Kidney (tissue), 14 donors: Measurements from ENCODE around the gene RERE. TPM values are rescaled to one million over a fixed set of nuclear protein-coding genes. Genes with fewer than 3 reads are reported as not detected.
A peak's percentile ranks its signal among the peaks of the same experiment; 100 is the strongest.

Experiments
- DNase-seq, 5 donors: peaks; one replicate each; pipeline ENCODE4 v3.0.0-alpha.2; 2013 to 2020
- FAIRE-seq: peaks from 2 replicates; lab custom pipeline; 2012; peaks lifted over from hg19 to GRCh38; lab: Jason Lieb, UNC
- H3K27ac ChIP-seq, 2 donors: one replicate each; pipeline ENCODE4 v1.7.0; 2013; ENCODE audit warnings: low read depth in 2 of 2, low read length in 2 of 2, inconsistent platforms in 1 of 2
- H3K27me3 ChIP-seq: one replicate; pipeline ENCODE4 v1.7.1; 2013; ENCODE audit warnings: low read length, inconsistent platforms; ENCODE audit not compliant: control insufficient read depth, insufficient read depth
- H3K36me3 ChIP-seq, 3 donors: one replicate each; pipeline versions ENCODE4 v1.7.0 to v1.7.1; 2013; ENCODE audit warnings: low read length in 3 of 3, control low read depth in 1 of 3, inconsistent platforms in 1 of 3; ENCODE audit not compliant: insufficient read depth in 3 of 3, control insufficient read depth in 2 of 3
- H3K4me1 ChIP-seq, 3 donors: one replicate each; pipeline versions ENCODE4 v1.7.0 to v1.7.1; 2013; ENCODE audit warnings: low read length in 3 of 3, inconsistent platforms in 1 of 3, low read depth in 1 of 3; ENCODE audit not compliant: control insufficient read depth in 2 of 3, insufficient read depth in 2 of 3
- H3K4me3 ChIP-seq, 3 donors: one replicate each; pipeline versions ENCODE4 v1.7.0 to v1.8.1; 2013; ENCODE audit warnings: low read length in 3 of 3, control low read depth in 1 of 3, inconsistent platforms in 1 of 3
- H3K9ac ChIP-seq, 3 donors: one replicate each; pipeline versions ENCODE4 v1.7.0 to v1.7.1; 2013; ENCODE audit warnings: low read length in 3 of 3, control low read depth in 1 of 3, inconsistent platforms in 1 of 3
- H3K9me3 ChIP-seq, 3 donors: one replicate each; pipeline versions ENCODE4 v1.7.0 to v1.7.1; 2013; ENCODE audit warnings: low read length in 3 of 3, control low read depth in 1 of 3, inconsistent platforms in 1 of 3; ENCODE audit not compliant: control insufficient read depth in 2 of 3, insufficient read depth in 1 of 3
- intact Hi-C: fragments of 100-400 bp; cut with DNase I; formaldehyde crosslinking; loops from one replicate; pipeline ENCODE4 v1.11.1; 2022
- polyA plus RNA-seq: library from polyadenylated mRNA; stranded (reverse); fragments of 350-450 nt; fragmentation: Illumina TruSeq; extraction: RNeasy Lipid Tissue Mini Kit (QIAGEN cat#74804); gene quantifications from one replicate; pipeline ENCODE4 v1.2.3, GENCODE V29; 2014; ENCODE audit warnings: low read depth, low replicate concordance; ENCODE audit not compliant: insufficient read depth
- total RNA-seq: library from RNA; stranded (reverse); fragmentation: NEBNext Ultra II Directional; extraction: Animal tissue kit (Norgen Biotek cat#: 25700); gene quantifications from one replicate; pipeline ENCODE4 v1.2.1, GENCODE V29; 2021
- TF ChIP-seq, protein P1 (sequence below): IDR thresholded peaks from 3 replicates; pipeline ENCODE4 v1.5.1; 2012; ENCODE audit warnings: mild to moderate bottlenecking, moderate library complexity, borderline replicate concordance; ENCODE audit not compliant: insufficient read depth; ENCODE audit errors: extremely low read depth
- donor health status: control.
- donor health status: control.
- donor health status: control.
- donor health status: control.
- donor health status: control.
- donor health status: DM: yes; HTN: yes; CAD: no.
- donor health status: Normal renal cell carcinoma (clear cell type).

RERE gene
- total and polyA plus RNA-seq, 2 donors from 2014 or later = 37.2 to 176 TPM

DNA sequence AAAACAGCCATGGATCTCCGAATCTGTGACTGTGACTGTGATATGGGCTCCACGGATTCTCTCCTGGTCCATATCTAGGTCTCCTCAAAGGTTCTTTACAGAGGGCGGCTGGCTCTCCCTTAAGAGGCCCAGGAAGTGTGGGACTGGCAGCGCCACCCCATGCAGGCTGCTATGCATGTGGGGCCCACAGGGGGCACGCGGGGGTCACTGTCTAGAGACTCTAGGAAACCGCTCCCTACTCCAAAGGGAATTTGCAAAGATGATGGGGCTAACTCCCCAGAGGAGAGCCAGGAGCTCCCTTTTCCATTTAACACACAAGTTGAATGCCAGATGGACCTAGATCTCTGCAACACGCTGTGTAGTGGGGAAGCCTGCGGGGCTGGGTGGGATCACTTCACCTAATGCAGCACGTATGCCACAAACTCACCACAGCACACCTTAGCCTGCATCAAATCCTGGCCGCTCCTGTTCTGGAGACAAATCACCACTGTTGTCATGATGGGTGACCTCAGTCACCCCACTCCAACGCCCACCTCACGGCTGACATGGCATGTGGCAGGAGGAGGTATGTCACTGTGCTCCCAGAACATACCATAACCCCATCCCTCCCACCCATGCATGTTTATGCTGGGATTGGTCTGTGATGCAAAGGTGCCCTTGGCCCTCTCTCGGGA is 437.8 kb downstream of the RERE start:
- intact Hi-C loops = no loop called here
- Histone ChIP-seq H3K9ac (no peak overlapping the region), H3K4me1 (peaks cover 13 to 50% (median 45%) of the 10 kb centered on the region in 3 donors), H3K27me3 (no peaks in the 10 kb centered on the region), H3K4me3 (no peak overlapping the region), H3K27ac (peak overlapping the region; percentile 34 to 35), H3K9me3 (no peaks in the 10 kb centered on the region), H3K36me3 (peaks cover 0 to 15% (median 6%) of the 10 kb centered on the region in 3 donors)
- TF ChIP-seq, protein P1, sequence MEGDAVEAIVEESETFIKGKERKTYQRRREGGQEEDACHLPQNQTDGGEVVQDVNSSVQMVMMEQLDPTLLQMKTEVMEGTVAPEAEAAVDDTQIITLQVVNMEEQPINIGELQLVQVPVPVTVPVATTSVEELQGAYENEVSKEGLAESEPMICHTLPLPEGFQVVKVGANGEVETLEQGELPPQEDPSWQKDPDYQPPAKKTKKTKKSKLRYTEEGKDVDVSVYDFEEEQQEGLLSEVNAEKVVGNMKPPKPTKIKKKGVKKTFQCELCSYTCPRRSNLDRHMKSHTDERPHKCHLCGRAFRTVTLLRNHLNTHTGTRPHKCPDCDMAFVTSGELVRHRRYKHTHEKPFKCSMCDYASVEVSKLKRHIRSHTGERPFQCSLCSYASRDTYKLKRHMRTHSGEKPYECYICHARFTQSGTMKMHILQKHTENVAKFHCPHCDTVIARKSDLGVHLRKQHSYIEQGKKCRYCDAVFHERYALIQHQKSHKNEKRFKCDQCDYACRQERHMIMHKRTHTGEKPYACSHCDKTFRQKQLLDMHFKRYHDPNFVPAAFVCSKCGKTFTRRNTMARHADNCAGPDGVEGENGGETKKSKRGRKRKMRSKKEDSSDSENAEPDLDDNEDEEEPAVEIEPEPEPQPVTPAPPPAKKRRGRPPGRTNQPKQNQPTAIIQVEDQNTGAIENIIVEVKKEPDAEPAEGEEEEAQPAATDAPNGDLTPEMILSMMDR = no peak
- DNase-seq = peak in 1 of 5 donors; percentile 38
- no peak for FAIRE-seq

- intact Hi-C loops = no loop called here
- DNase-seq (peak in 2 of 5 donors; percentile 11 to 75), FAIRE-seq (no peak)
- TF ChIP-seq, protein P1 = no peak
- Histone ChIP-seq H3K4me3 (no peak overlapping the region), H3K4me1 (peaks cover 13 to 55% (median 48%) of the 10 kb centered on the region in 3 donors), H3K9me3 (no peaks in the 10 kb centered on the region), H3K27me3 (no peaks in the 10 kb centered on the region), H3K27ac (peak overlapping the region; percentile 34 to 35), H3K9ac (no peak overlapping the region), H3K36me3 (peaks cover 0 to 11% (median 4%) of the 10 kb centered on the region in 3 donors)
Observed at GRCh38 chr1:8378981-8379470, 438.4 kb downstream of the RERE start.

GRCh38 chr1:8378178-8378577 is 439.3 kb downstream of the RERE start:
- Histone ChIP-seq H3K9ac (no peak overlapping the region), H3K4me1 (peaks cover 13 to 62% (median 54%) of the 10 kb centered on the region in 3 donors), H3K36me3 (peaks cover 0 to 9% (median under 1%) of the 10 kb centered on the region in 3 donors), H3K4me3 (no peak overlapping the region), H3K9me3 (no peaks in the 10 kb centered on the region), H3K27ac (peak overlapping the region; percentile 34 to 35), H3K27me3 (no peaks in the 10 kb centered on the region)
- DNase-seq (peak in 2 of 5 donors; percentile 63 to 82), FAIRE-seq (no peak)
- intact Hi-C loops = no loop called here
- TF ChIP-seq, protein P1 = no peak
